ENCODE results near the gene SETD3.

GRCh38 chr14:99418242-99418641 lies 62.4 kb downstream of the SETD3 start:
- TF ChIP-seq EZH2phosphoT487 (conservative IDR thresholded peaks at IDR 0.05; ENCODE audit: low read length) (no peak), CTCF (IDR thresholded peaks at IDR 0.05; ENCODE audit: insufficient read depth, low read length, poor library complexity, severe bottlenecking) (no peak)

Data from SU-DHL-6 (cell line).